Aortic smooth muscle cell (primary cell): ENCODE results near the gene CNTFR. TPM values are rescaled to one million over a fixed set of nuclear protein-coding genes. Genes with fewer than 3 reads are reported as not detected.

Experiments
- total RNA-seq: library from RNA; depleted of rRNA; stranded (reverse); fragments of >200 nt; gene quantifications from 2 replicates; pipeline ENCODE4 v1.2.3, GENCODE V29; 2014

The CNTFR gene
- not detected in 2 replicates for total RNA-seq

GRCh38 chr9:34589636-34590380 is at the start of gene CNTFR:
Gene CNTFR, minus strand, starts transcription at chr9:34589724. Its CDS starts 20,743 bp downstream, at chr9:34568981.

GRCh38 chr9:34637356-34638137 is 48.0 kb upstream of the CNTFR start, which contains the start of gene SIGMAR1:
Gene SIGMAR1, minus strand, starts transcription at chr9:34637787. Its CDS starts 90 bp downstream, at chr9:34637697.

GRCh38 chr9:34628656-34629490 is 39.3 kb upstream of the CNTFR start, which contains the start of gene ARID3C:
Gene ARID3C, minus strand, starts transcription at chr9:34629066. Its CDS starts 1,052 bp downstream, at chr9:34628014.

GRCh38 chr9:34620061-34620994 is 30.8 kb upstream of the CNTFR start, which contains the start of gene DCTN3:
Gene DCTN3, minus strand, starts transcription at chr9:34620495. Its CDS starts 31 bp downstream, at chr9:34620464.

GRCh38 chr9:34611811-34612787 is 22.6 kb upstream of the CNTFR start, which contains the start of gene RPP25L:
Gene RPP25L, minus strand, starts transcription at chr9:34612097. Its CDS starts 801 bp downstream, at chr9:34611296.

GRCh38 chr9:34522971-34523797 is 66.3 kb downstream of the CNTFR start, which contains the start of gene ENHO:
Gene ENHO, minus strand, starts transcription at chr9:34522990. Its CDS starts 1,295 bp downstream, at chr9:34521695.

Other genes with a start within 250 kb of the CNTFR start
- gene MYORG, start 212.8 kb downstream of the CNTFR start, total RNA-seq, result 0.92 and 1.2 TPM in 2 replicates
- gene FAM219A, start 131.2 kb downstream of the CNTFR start, total RNA-seq, result 5.9 and 6.2 TPM in 2 replicates
- gene DNAI1, start 130.9 kb downstream of the CNTFR start, total RNA-seq, result not detected in 2 replicates
- gene ENHO, start 66.7 kb downstream of the CNTFR start, total RNA-seq, result not detected in 2 replicates
- 13.1 and 13.2 TPM in 2 replicates for gene RPP25L, start 22.4 kb upstream of the CNTFR start, total RNA-seq
- gene DCTN3, start 30.8 kb upstream of the CNTFR start, total RNA-seq, result 147 and 175 TPM in 2 replicates
- gene ARID3C, start 39.3 kb upstream of the CNTFR start, total RNA-seq, result 0.31 TPM in 1 of 2 replicates, not detected in the other
- 40.0 and 56.3 TPM in 2 replicates for gene SIGMAR1, start 48.1 kb upstream of the CNTFR start, total RNA-seq
- 26.8 and 34.8 TPM in 2 replicates for gene GALT, start 57.0 kb upstream of the CNTFR start, total RNA-seq
- 23.4 and 31.1 TPM in 2 replicates for gene IL11RA, start 62.5 kb upstream of the CNTFR start, total RNA-seq
- not detected in 2 replicates for gene CCL27, start 72.9 kb upstream of the CNTFR start, total RNA-seq
- not detected in 2 replicates for gene CCL19, start 101.6 kb upstream of the CNTFR start, total RNA-seq
- gene CCL21, start 120.4 kb upstream of the CNTFR start, total RNA-seq, result not detected in 2 replicates